Neuronal stem cell (in vitro differentiated cells): ENCODE measurements around the gene RYR2.

ENCODE experiments used
- DNase-seq: peaks from one replicate; pipeline ENCODE4 v3.0.0-alpha.2; 2013; ENCODE audit warnings: low spot score
- H2AFZ ChIP-seq: one replicate; pipeline ENCODE4 v1.6.1; 2013; ENCODE audit warnings: mild to moderate bottlenecking, low read length, inconsistent platforms
- H2AK5ac ChIP-seq: 2 replicates; pipeline ENCODE4 v1.6.1; 2013; ENCODE audit warnings: low read depth, mild to moderate bottlenecking, inconsistent platforms, low read length, moderate library complexity, mixed read lengths
- H2BK120ac ChIP-seq: 2 replicates; pipeline ENCODE4 v1.6.1; 2013; ENCODE audit warnings: low read depth, mild to moderate bottlenecking, inconsistent platforms, low read length, moderate library complexity, mixed read lengths
- H2BK12ac ChIP-seq: one replicate; pipeline ENCODE4 v1.6.1; 2013; ENCODE audit warnings: low read length, inconsistent platforms
- H2BK15ac ChIP-seq: 2 replicates; pipeline ENCODE4 v1.6.1; 2013; ENCODE audit warnings: mild to moderate bottlenecking, low read length, inconsistent platforms, mixed read lengths
- H2BK5ac ChIP-seq: one replicate; pipeline ENCODE4 v1.6.1; 2013; ENCODE audit warnings: inconsistent platforms, mild to moderate bottlenecking, low read length, moderate library complexity
- H3K14ac ChIP-seq: one replicate; pipeline ENCODE4 v1.6.1; 2013; ENCODE audit warnings: low read length, inconsistent platforms
- H3K18ac ChIP-seq: 2 replicates; pipeline ENCODE4 v1.6.1; 2013; ENCODE audit warnings: low read length, inconsistent platforms
- H3K23ac ChIP-seq: 2 replicates; pipeline ENCODE4 v1.6.1; 2013; ENCODE audit warnings: low read depth, mild to moderate bottlenecking, mixed read lengths, low read length, inconsistent platforms; ENCODE audit not compliant: poor library complexity
- H3K27ac ChIP-seq: replicated peaks from 3 replicates; pipeline ENCODE4 v1.5.1; 2013; ENCODE audit warnings: low read length, inconsistent platforms
- H3K27me3 ChIP-seq, 3 experiments: 2 replicates each; pipeline ENCODE4 v1.6.1; 2013; ENCODE audit warnings: low read length in 3 of 3, mild to moderate bottlenecking in 2 of 3, inconsistent platforms in 1 of 3, low read depth in 1 of 3, mixed read lengths in 1 of 3, moderate library complexity in 1 of 3; ENCODE audit not compliant: control insufficient read depth in 3 of 3, insufficient read depth in 3 of 3
- H3K36me3 ChIP-seq, 2 donors: replicated peaks in 1 of 2; 2 replicates each; pipeline ENCODE4 v1.6.1; 2013; ENCODE audit warnings: low read length in 2 of 2; ENCODE audit not compliant: control insufficient read depth in 2 of 2, insufficient read depth in 2 of 2
- H3K4ac ChIP-seq: 2 replicates; pipeline ENCODE4 v1.6.1; 2013; ENCODE audit warnings: inconsistent platforms, mild to moderate bottlenecking, low read length, moderate library complexity
- H3K4me1 ChIP-seq, 2 donors: 1 replicate in 1 of 2; 2 replicates in 1 of 2; pipeline ENCODE4 v1.6.1; 2013; ENCODE audit warnings: low read length in 2 of 2, low read depth in 1 of 2; ENCODE audit not compliant: control insufficient read depth in 2 of 2, insufficient read depth in 1 of 2
- H3K4me2 ChIP-seq: one replicate; pipeline ENCODE4 v1.6.1; 2013; ENCODE audit warnings: mild to moderate bottlenecking, low read length, inconsistent platforms; ENCODE audit not compliant: insufficient read depth, poor library complexity, severe bottlenecking
- H3K4me3 ChIP-seq, 2 donors: 2 replicates each; pipeline ENCODE4 v1.5.1; 2013; ENCODE audit warnings: low read length in 2 of 2, mild to moderate bottlenecking in 2 of 2, inconsistent platforms in 1 of 2, moderate library complexity in 1 of 2
- H3K79me1 ChIP-seq: one replicate; pipeline ENCODE4 v1.6.1; 2013; ENCODE audit warnings: low read depth, mild to moderate bottlenecking, inconsistent platforms, low read length, moderate library complexity
- H3K9ac ChIP-seq: one replicate; pipeline ENCODE4 v1.6.1; 2013; ENCODE audit warnings: mild to moderate bottlenecking, low read depth, low read length, inconsistent platforms; ENCODE audit not compliant: poor library complexity
- H3K9me3 ChIP-seq, 2 donors: replicated peaks in 1 of 2; 2 replicates each; pipeline versions ENCODE3 to v1.6.1; 2013; ENCODE audit warnings: low read length in 2 of 2, mild to moderate bottlenecking in 2 of 2, inconsistent platforms in 1 of 2, low read depth in 1 of 2, mixed read lengths in 1 of 2, moderate library complexity in 1 of 2; ENCODE audit not compliant: control insufficient read depth in 2 of 2, insufficient read depth in 1 of 2
- H4K8ac ChIP-seq: one replicate; pipeline ENCODE4 v1.6.1; 2013; ENCODE audit warnings: low read depth, mild to moderate bottlenecking, inconsistent platforms, low read length, moderate library complexity
- H4K91ac ChIP-seq: one replicate; pipeline ENCODE4 v1.6.1; 2013; ENCODE audit warnings: low read length, low read depth, mild to moderate bottlenecking, inconsistent platforms; ENCODE audit not compliant: poor library complexity
- WGBS, 2 donors: extraction: QIAGEN DNeasy Blood & Tissue Kit; methylation state at CpG; one replicate each; pipeline ENCODE4 v1.1.7; 2013; ENCODE audit warnings: missing lambda C conversion rate in 2 of 2, mixed read lengths in 1 of 2; ENCODE audit not compliant: insufficient read length in 2 of 2, insufficient replicate concordance in 1 of 2; ENCODE audit errors: extremely low coverage in 2 of 2; 5-methylcytosine and 5-hydroxymethylcytosine counted together

Gene RYR2

DNA sequence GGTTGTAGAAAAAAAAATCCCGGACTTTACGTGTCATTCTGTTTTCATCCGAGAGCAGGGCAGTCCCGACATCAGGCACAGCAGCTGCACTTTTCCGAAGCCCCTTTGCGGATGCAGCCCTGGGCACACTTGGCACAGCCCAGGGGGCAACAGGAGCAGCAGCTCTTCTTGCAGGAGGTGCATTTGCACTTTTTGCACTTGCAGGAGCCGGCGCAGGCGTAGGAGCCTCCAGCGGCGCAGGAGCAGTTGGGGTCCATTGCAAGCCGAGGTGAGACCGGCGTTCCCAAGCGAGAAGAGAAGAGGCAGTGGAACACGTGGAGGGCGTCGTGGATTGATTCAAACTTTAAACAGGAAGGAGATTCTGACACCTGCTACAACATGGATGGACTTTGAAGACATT lies 37.9 kb upstream of the RYR2 start, which contains the start of gene MT1HL1:
Gene MT1HL1 (minus strand): TSS at position 326 of the 400 bp plus-strand sequence. CDS start 69 bp downstream, at position 257.
- no peak within 1 kb of the TSS for H2BK12ac ChIP-seq
- DNase-seq, result no peak
- no peak within 1 kb of the TSS for H2AFZ ChIP-seq
- no peak within 1 kb of the TSS for H2AK5ac ChIP-seq
- H3K23ac ChIP-seq, result no peak within 1 kb of the TSS
- H3K27me3 ChIP-seq, result no peaks in the 10 kb centered on the region
- no peak within 1 kb of the TSS for H2BK5ac ChIP-seq
- H3K14ac ChIP-seq, result no peak within 1 kb of the TSS
- no peak within 1 kb of the TSS for H2BK15ac ChIP-seq
- H4K91ac ChIP-seq, result no peak within 1 kb of the TSS
- no peak within 1 kb of the TSS for H3K27ac ChIP-seq
- peak within 1 kb of the TSS; percentile 29 for H3K18ac ChIP-seq
- H3K4me2 ChIP-seq, result no peak within 1 kb of the TSS
- H3K9me3 ChIP-seq, result peaks cover 0 to 1% of the 10 kb centered on the region in 2 donors
- no peaks in the 10 kb centered on the region for H3K36me3 ChIP-seq
- no peak within 1 kb of the TSS for H3K4me3 ChIP-seq
- H3K9ac ChIP-seq, result no peak within 1 kb of the TSS
- H4K8ac ChIP-seq, result no peak within 1 kb of the TSS
- peaks cover 0 to 3% of the 10 kb centered on the region in 2 donors for H3K4me1 ChIP-seq
- no CpG with 5 or more reads among the region's 18 CpGs for WGBS, 2 donors
- no peak within 1 kb of the TSS for H2BK120ac ChIP-seq
- H3K79me1 ChIP-seq, result no peaks in the 10 kb centered on the region
- H3K4ac ChIP-seq, result no peak within 1 kb of the TSS

DNA sequence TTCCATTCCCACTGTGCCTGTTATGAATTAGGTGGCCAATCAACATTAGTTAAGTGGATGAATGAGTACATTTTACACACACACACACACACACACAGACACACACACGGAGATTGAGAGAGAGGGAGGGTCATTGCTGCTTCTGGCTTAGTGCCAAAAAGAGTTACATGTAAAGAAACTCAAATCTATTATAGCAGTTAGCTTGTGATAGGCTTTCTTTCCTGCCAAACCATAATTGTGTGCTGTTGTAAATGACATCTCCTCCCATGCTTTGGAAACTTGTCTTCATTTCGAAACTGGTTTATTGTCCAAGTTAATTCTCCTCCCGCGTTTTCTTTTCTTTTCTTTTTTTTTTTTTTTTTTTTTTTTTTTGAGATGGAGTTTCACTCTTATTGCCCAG lies 36.3 kb upstream of the RYR2 start:
- H3K9me3 ChIP-seq, result peaks cover 0 to 1% of the 10 kb centered on the region in 2 donors
- no peak overlapping the region for H4K8ac ChIP-seq
- H3K27me3 ChIP-seq, result no peaks in the 10 kb centered on the region
- H3K4me1 ChIP-seq, result no peaks in the 10 kb centered on the region
- H2AFZ ChIP-seq, result no peak overlapping the region
- H3K79me1 ChIP-seq, result no peaks in the 10 kb centered on the region
- H3K9ac ChIP-seq, result no peak overlapping the region
- no peak overlapping the region for H3K4me2 ChIP-seq
- no peak overlapping the region for H3K27ac ChIP-seq
- H2BK15ac ChIP-seq, result no peak overlapping the region
- no peak overlapping the region for H3K18ac ChIP-seq
- H3K36me3 ChIP-seq, result no peaks in the 10 kb centered on the region
- H2BK12ac ChIP-seq, result no peak overlapping the region
- H3K4ac ChIP-seq, result no peak overlapping the region
- WGBS, 2 donors, result no CpG with 5 or more reads among the region's 4 CpGs
- H3K14ac ChIP-seq, result no peak overlapping the region
- no peak overlapping the region for H3K4me3 ChIP-seq
- no peak overlapping the region for H3K23ac ChIP-seq
- no peak overlapping the region for H2AK5ac ChIP-seq
- H2BK120ac ChIP-seq, result no peak overlapping the region
- no peak for DNase-seq
- no peak overlapping the region for H4K91ac ChIP-seq
- H2BK5ac ChIP-seq, result no peak overlapping the region

DNA sequence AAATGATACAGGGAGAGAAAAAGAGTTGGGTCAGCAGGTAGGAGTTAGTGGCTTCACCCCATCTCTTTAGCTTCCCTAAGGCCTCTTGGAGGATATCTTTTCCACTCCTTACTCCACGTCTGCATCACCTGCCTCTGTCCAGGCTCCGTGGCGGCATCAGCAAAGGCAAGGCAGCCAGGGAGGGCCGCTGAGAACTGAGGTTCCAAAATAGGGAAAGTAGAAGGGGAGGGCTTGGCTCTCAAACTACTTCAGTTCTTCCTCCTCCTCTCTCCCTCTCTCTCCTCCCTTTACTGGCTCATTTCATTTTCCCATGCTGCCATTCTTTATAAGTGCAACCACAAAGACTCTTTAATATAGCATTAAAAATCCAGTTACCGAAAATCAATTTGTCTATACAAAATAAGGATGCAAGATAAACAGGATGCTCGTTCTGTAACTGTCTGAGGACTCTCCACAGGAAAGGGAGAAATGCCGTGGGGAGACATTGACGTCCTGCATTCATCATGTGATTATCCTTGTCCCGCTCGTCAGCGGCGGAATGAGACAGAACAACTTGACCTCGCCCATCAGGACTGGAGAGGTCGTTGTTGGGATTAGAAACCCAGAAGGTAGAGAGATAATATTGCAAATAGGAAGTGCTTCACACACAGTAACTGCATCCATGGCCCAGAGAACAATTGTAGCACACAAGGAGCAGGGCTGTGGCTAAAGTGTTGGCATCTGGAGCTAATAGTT lies 34.7 kb upstream of the RYR2 start:
- WGBS, 2 donors, result no CpG with 5 or more reads among the region's 14 CpGs
- Histone ChIP-seq H2BK5ac (no peak overlapping the region), H2AK5ac (no peak overlapping the region), H3K23ac (no peak overlapping the region), H3K4me3 (no peak overlapping the region), H3K18ac (no peak overlapping the region), H3K27me3 (peaks cover 0 to 5% (median 0%) of the 10 kb centered on the region in 3 experiments), H3K4me1 (no peaks in the 10 kb centered on the region), H4K8ac (no peak overlapping the region), H2BK12ac (no peak overlapping the region), H3K4ac (no peak overlapping the region), H4K91ac (no peak overlapping the region), H3K36me3 (no peaks in the 10 kb centered on the region), H3K4me2 (no peak overlapping the region), H3K14ac (no peak overlapping the region), H3K27ac (no peak overlapping the region), H3K9ac (no peak overlapping the region), H2AFZ (no peak overlapping the region), H2BK15ac (no peak overlapping the region), H2BK120ac (no peak overlapping the region), H3K9me3 (peaks cover 0 to 1% of the 10 kb centered on the region in 2 donors), H3K79me1 (no peaks in the 10 kb centered on the region)
- no peak for DNase-seq

DNA sequence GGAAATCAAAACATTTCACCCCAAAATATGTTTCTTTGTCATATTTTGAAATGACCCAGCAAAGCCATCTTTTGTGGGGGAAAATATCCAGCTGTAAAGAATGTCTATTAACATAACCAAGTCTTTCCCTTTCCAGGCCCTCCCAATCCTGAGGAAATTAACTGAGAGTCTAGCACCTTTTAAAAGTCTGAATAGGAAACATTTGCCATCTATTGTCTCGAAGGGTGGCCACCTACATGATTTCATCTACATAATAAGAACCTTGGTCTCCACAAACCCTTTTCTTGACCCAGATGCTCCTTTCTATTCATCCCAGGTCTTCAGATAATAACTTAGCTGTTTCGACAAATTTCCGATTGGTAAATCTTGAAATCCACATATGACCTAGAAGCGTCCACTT lies 32.4 kb upstream of the RYR2 start:
- WGBS, 2 donors, result no CpG with 5 or more reads among the region's 4 CpGs
- Histone ChIP-seq H4K8ac (no peak overlapping the region), H2BK15ac (no peak overlapping the region), H3K18ac (no peak overlapping the region), H3K23ac (no peak overlapping the region), H3K4me1 (no peaks in the 10 kb centered on the region), H2AFZ (no peak overlapping the region), H3K36me3 (no peaks in the 10 kb centered on the region), H3K4me3 (no peak overlapping the region), H3K27me3 (peaks cover 0 to 5% (median 0%) of the 10 kb centered on the region in 3 experiments), H2BK5ac (no peak overlapping the region), H2AK5ac (no peak overlapping the region), H3K9me3 (no peaks in the 10 kb centered on the region), H2BK12ac (no peak overlapping the region), H4K91ac (no peak overlapping the region), H3K4ac (no peak overlapping the region), H3K4me2 (no peak overlapping the region), H3K27ac (no peak overlapping the region), H3K14ac (no peak overlapping the region), H2BK120ac (no peak overlapping the region), H3K9ac (no peak overlapping the region), H3K79me1 (no peaks in the 10 kb centered on the region)
- DNase-seq, result no peak
